ENCODE measurements around the gene CEP72. TPM values are rescaled to one million over a fixed set of nuclear protein-coding genes. Genes with fewer than 3 reads are reported as not detected.

Gene CEP72
- total RNA-seq, 1 experiment from 2014 or later: 17.3 TPM

DNA sequence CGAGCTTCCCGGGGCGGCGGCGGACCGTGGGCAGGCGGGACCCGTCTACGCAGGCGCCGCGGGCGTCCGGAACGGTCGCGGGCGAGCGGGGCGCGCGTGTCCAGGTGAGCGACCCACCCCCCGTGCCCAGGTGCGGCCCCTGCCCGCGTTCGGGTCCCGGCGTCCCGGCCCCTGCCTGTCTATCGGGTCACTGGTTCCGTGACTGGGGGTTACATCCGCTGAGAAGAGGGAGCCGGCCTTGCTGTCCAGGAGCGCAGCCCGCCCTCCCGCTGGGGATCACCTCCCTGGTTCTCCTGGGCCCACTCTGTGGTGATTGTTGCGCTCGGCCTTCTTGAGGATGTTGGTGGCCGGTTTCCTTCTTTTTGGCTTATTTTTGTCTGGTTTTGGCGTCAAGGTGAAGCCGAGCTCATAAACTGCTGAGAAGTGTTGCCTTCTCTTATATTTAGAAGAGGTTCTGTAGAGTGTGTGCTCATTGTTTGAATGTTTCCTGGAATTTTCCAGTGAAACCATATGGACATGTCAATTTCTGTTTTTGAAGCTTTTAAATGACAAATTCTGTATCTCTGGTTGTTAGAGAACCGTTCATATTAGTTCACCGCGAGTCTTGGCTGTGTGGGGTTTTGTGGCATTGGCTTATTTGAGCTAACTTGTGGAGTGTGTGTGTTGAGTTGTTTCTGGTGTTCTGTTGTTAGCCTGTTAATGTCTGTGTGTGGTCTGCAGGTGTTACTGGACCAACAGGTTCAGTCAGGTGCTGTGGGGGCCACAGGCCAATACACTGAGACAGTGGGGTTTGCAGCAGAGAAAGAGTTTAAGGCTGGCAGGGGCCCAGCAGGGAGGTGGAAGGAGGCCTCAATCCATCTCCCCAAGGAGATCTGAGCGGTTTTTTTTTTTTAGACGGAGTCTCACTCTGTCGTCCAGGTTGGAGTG, 621 bp downstream of the CEP72 start:
- ATAC-seq (peak; percentile 34), DNase-seq (peak; percentile 7)
- Histone ChIP-seq H3K9me3 (ENCODE audit: low read length) (no peaks in the 10 kb centered on the region), H3K4me3 (ENCODE audit: low read length) (peak overlapping the region; percentile 74), H3K4me1 (ENCODE audit: insufficient read depth, low read length) (peaks cover 22% of the 10 kb centered on the region), H3K9ac (ENCODE audit: low read length) (peak overlapping the region; percentile 85), H3K9me2 (replicated peaks; ENCODE audit: low read length) (no peaks in the 10 kb centered on the region), H3K27ac (ENCODE audit: low read length) (no peak overlapping the region), H3K79me2 (ENCODE audit: low read length) (peaks cover 54% of the 10 kb centered on the region), H3K27me3 (ENCODE audit: low read length) (no peaks in the 10 kb centered on the region), H2AFZ (ENCODE audit: low read length) (peak overlapping the region; percentile 41; the same call in 1 of the 2 replicates), H3K4me2 (ENCODE audit: low read length) (peak overlapping the region; percentile 78), H4K20me1 (ENCODE audit: low read length) (peaks cover 30% of the 10 kb centered on the region), H3F3A (ENCODE audit: low read length, unreplicated experiment) (no peaks in the 10 kb centered on the region), H3K36me3 (ENCODE audit: low read depth, low read length) (peaks cover 13% of the 10 kb centered on the region)
- TSS peak; percentile 38 for BruUV-seq (replicated peaks)
- ChIA-PET CTCF (no interaction called here), POLR2A (ENCODE audit: unreplicated experiment) (no interaction called here)
- TF ChIP-seq, protein P1, sequence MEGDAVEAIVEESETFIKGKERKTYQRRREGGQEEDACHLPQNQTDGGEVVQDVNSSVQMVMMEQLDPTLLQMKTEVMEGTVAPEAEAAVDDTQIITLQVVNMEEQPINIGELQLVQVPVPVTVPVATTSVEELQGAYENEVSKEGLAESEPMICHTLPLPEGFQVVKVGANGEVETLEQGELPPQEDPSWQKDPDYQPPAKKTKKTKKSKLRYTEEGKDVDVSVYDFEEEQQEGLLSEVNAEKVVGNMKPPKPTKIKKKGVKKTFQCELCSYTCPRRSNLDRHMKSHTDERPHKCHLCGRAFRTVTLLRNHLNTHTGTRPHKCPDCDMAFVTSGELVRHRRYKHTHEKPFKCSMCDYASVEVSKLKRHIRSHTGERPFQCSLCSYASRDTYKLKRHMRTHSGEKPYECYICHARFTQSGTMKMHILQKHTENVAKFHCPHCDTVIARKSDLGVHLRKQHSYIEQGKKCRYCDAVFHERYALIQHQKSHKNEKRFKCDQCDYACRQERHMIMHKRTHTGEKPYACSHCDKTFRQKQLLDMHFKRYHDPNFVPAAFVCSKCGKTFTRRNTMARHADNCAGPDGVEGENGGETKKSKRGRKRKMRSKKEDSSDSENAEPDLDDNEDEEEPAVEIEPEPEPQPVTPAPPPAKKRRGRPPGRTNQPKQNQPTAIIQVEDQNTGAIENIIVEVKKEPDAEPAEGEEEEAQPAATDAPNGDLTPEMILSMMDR (conservative IDR thresholded peaks at IDR 0.05; ENCODE audit: low read depth, low read length): no peak
- TF ChIP-seq EZH2 (IDR thresholded peaks at IDR 0.05; ENCODE audit: low read length, unreplicated experiment) (no peak), EZH2phosphoT487 (IDR thresholded peaks at IDR 0.05; ENCODE audit: borderline replicate concordance, low read length) (no peak)
- intact Hi-C loops (cut with micrococcal nuclease): loop anchor here (5.0 to 10.0 kb wide), 4 partner anchors 45 to 168 kb away; partner anchors contain the start of gene EXOC3

DNA sequence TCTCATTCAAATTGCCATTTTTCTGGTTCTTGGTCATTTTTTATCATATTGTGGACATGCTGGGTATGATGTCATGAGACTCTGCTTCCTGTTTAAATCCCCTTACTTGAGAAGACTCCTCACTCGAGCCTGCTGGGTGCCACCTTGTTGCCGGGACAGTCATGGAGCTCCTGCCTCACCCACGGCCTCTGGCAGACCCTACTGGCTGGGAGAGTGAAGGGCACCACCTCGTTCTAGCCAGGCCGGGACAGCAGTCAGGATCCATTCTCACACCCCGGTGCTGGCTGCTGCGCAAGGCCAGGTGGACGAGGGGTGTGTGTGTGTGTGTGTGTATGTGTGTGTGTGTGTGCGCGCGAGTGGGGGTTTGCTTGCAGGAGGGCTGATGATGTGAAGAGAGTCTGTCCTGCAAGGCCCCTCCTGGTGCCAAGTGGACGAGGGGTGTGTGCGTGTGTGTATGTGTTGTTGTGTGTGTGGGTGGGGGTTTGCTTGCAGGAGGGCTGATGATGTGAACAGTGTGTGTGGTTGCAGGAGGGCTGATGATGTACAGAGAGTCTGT, 4.4 kb downstream of the CEP72 start:
- ATAC-seq: no peak
- no TSS peak for BruUV-seq (replicated peaks)
- Histone ChIP-seq H3K9me3 (ENCODE audit: low read length) (no peaks in the 10 kb centered on the region), H2AFZ (ENCODE audit: low read length) (no peak overlapping the region), H3K79me2 (ENCODE audit: low read length) (peaks cover 61% of the 10 kb centered on the region), H4K20me1 (ENCODE audit: low read length) (peaks cover 30% of the 10 kb centered on the region), H3K36me3 (ENCODE audit: low read depth, low read length) (peaks cover 40% of the 10 kb centered on the region), H3K4me1 (ENCODE audit: insufficient read depth, low read length) (peaks cover 16% of the 10 kb centered on the region), H3K9ac (ENCODE audit: low read length) (no peak overlapping the region), H3F3A (ENCODE audit: low read length, unreplicated experiment) (no peaks in the 10 kb centered on the region), H3K4me2 (ENCODE audit: low read length) (no peak overlapping the region), H3K27ac (ENCODE audit: low read length) (no peak overlapping the region), H3K4me3 (ENCODE audit: low read length) (no peak overlapping the region), H3K27me3 (ENCODE audit: low read length) (no peaks in the 10 kb centered on the region), H3K9me2 (replicated peaks; ENCODE audit: low read length) (no peaks in the 10 kb centered on the region)
- TF ChIP-seq, protein P1 (conservative IDR thresholded peaks at IDR 0.05; ENCODE audit: low read depth, low read length): no peak
- no peak for TF ChIP-seq EZH2phosphoT487 (IDR thresholded peaks at IDR 0.05; ENCODE audit: borderline replicate concordance, low read length)
- TF ChIP-seq EZH2 (IDR thresholded peaks at IDR 0.05; ENCODE audit: low read length, unreplicated experiment): no peak
- CTCF ChIA-PET: no interaction called here
- POLR2A ChIA-PET (ENCODE audit: unreplicated experiment): no interaction called here
- intact Hi-C loops (cut with micrococcal nuclease): loop anchor here (10.0 kb wide), 2 partner anchors 142 to 172 kb away; partner anchors contain the start of gene EXOC3
- DNase-seq: no peak
